Measurements from ENCODE around the gene RYR2. TPM values are rescaled to one million over a fixed set of nuclear protein-coding genes. Genes with fewer than 3 reads are reported as not detected.

The RYR2 gene
- total RNA-seq, 1 experiment from 2014 or later, result 3.4 TPM

- H3K27ac ChIP-seq (ENCODE audit: insufficient read length, low read depth, low read length), result no peak overlapping the region
- no peak overlapping the region for H2BK20ac ChIP-seq (ENCODE audit: low read depth, low read length, poor library complexity, severe bottlenecking)
- no peaks in the 10 kb centered on the region for H3K27me3 ChIP-seq (ENCODE audit: insufficient read depth, low read length)
- no peak overlapping the region for H3K56ac ChIP-seq (ENCODE audit: insufficient read length, low read depth, low read length)
- H3K79me1 ChIP-seq (ENCODE audit: insufficient read depth, low read depth, low read length, poor library complexity, severe bottlenecking), result peaks cover 2% of the 10 kb centered on the region
- no peak overlapping the region for H2BK5ac ChIP-seq (ENCODE audit: insufficient read length, low read length)
- no peaks in the 10 kb centered on the region for H4K20me1 ChIP-seq (ENCODE audit: control insufficient read depth, insufficient read depth, insufficient read length)
- H2AFZ ChIP-seq (ENCODE audit: low read length), result no peak overlapping the region
- H3K36me3 Mint-ChIP-seq (ENCODE audit: insufficient read depth in 1 of 3, low read depth in 3 of 3), result no peaks in the 10 kb centered on the region
- H3K4me1 Mint-ChIP-seq, result peaks cover 12 to 13% of the 10 kb centered on the region in 2 experiments
- no peaks in the 10 kb centered on the region for H3K23me2 ChIP-seq (ENCODE audit: insufficient read length, low read depth, low read length, poor library complexity, severe bottlenecking)
- no peak overlapping the region for H2BK12ac ChIP-seq (ENCODE audit: insufficient read length, low read depth, low read length)
- no peak for DNase-seq
- 0 out of 2 replicates have a peak, but pooled peaks cover 2% of the 10 kb centered on the region for H3K79me2 ChIP-seq (ENCODE audit: insufficient read depth, low read length)
- H3K9ac ChIP-seq (ENCODE audit: extremely low read depth, insufficient read length, low read length), result no peak overlapping the region
- no CpG with 5 or more reads among the region's 4 CpGs for WGBS (ENCODE audit: extremely low coverage, insufficient read length, low lambda C conversion rate)
- no peak overlapping the region for H2BK120ac ChIP-seq (ENCODE audit: low read depth, low read length, poor library complexity, severe bottlenecking)
- H4K91ac ChIP-seq (ENCODE audit: insufficient read length, low read depth, low read length), result no peak overlapping the region
- H3K18ac ChIP-seq (ENCODE audit: insufficient read length, low read depth, low read length), result no peak overlapping the region
- H4K5ac ChIP-seq (ENCODE audit: insufficient read length, low read depth, low read length), result no peak overlapping the region
- H2AK5ac ChIP-seq (ENCODE audit: insufficient read length, low read length), result no peak overlapping the region
- H3K4me1 ChIP-seq (ENCODE audit: insufficient read depth, low read length), result no peaks in the 10 kb centered on the region; the same call in 1 of the 2 replicates
- no peak overlapping the region for H2BK15ac ChIP-seq (ENCODE audit: low read depth, low read length)
- H3K9me3 ChIP-seq (ENCODE audit: control insufficient read depth, low read depth, low read length), result no peaks in the 10 kb centered on the region
- no peak overlapping the region for H3K23ac ChIP-seq (ENCODE audit: insufficient read length, low read depth, low read length)
- no peak overlapping the region for H3K4me3 Mint-ChIP-seq
- H3K4me2 ChIP-seq (ENCODE audit: insufficient read depth, insufficient read length, low read length), result no peak overlapping the region
- no peak overlapping the region for H3K27ac Mint-ChIP-seq
- H3K27me3 Mint-ChIP-seq (ENCODE audit: low read depth), result no peaks in the 10 kb centered on the region
- no peak overlapping the region for H3T11ph ChIP-seq (ENCODE audit: low read length)
- no peak overlapping the region for H4K8ac ChIP-seq (replicated peaks; ENCODE audit: insufficient read length, low read depth, low read length)
- no peaks in the 10 kb centered on the region for H3K9me3 Mint-ChIP-seq
- H3K4ac ChIP-seq (ENCODE audit: low read depth, low read length), result no peak overlapping the region
- no peak overlapping the region for H3K14ac ChIP-seq (ENCODE audit: insufficient read depth, low read length)
- TF ChIP-seq, protein P1, sequence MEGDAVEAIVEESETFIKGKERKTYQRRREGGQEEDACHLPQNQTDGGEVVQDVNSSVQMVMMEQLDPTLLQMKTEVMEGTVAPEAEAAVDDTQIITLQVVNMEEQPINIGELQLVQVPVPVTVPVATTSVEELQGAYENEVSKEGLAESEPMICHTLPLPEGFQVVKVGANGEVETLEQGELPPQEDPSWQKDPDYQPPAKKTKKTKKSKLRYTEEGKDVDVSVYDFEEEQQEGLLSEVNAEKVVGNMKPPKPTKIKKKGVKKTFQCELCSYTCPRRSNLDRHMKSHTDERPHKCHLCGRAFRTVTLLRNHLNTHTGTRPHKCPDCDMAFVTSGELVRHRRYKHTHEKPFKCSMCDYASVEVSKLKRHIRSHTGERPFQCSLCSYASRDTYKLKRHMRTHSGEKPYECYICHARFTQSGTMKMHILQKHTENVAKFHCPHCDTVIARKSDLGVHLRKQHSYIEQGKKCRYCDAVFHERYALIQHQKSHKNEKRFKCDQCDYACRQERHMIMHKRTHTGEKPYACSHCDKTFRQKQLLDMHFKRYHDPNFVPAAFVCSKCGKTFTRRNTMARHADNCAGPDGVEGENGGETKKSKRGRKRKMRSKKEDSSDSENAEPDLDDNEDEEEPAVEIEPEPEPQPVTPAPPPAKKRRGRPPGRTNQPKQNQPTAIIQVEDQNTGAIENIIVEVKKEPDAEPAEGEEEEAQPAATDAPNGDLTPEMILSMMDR (conservative IDR thresholded peaks at IDR 0.05), result no peak
These were observed 185.5 kb downstream of the RYR2 start for GRCh38 chr1:237227476-237227875.
